Adrenal gland (tissue), 5 donors: Measurements from ENCODE around the gene ASTN2.

Experiments used
- POLR2A ChIP-seq, 2 donors: fragments of 450-650 bp; IDR thresholded peaks; one replicate each; pipeline ENCODE4 v1.6.1; 2017; ENCODE audit warnings: antibody characterized with exemption in 2 of 2, mild to moderate bottlenecking in 2 of 2, moderate library complexity in 1 of 2
- TF ChIP-seq, protein P1 (sequence below), 6 experiments: fragments of 450-650 bp in 4 of 6; fragments of 200-600 bp in 2 of 6; sonication (generic) in 1 of 6; IDR thresholded peaks; 1 replicate in 5 of 6; 2 replicates in 1 of 6; pipeline versions ENCODE4 v1.5.1 to v1.8.0; 2016 to 2021; ENCODE audit warnings: antibody characterized with exemption in 6 of 6, mild to moderate bottlenecking in 2 of 6, moderate library complexity in 1 of 6
- donor health status: DM: no; HTN: no; CAD: no.

DNA sequence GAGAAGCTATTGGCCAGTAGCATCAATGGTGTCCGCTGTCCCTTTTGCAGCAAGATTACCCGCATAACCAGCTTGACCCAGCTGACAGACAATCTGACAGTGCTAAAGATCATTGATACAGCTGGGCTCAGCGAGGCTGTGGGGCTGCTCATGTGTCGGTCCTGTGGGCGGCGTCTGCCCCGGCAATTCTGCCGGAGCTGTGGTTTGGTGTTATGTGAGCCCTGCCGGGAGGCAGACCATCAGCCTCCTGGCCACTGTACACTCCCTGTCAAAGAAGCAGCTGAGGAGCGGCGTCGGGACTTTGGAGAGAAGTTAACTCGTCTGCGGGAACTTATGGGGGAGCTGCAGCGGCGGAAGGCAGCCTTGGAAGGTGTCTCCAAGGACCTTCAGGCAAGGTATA lies 717.0 kb downstream of the ASTN2 start:
- TF ChIP-seq, protein P1, sequence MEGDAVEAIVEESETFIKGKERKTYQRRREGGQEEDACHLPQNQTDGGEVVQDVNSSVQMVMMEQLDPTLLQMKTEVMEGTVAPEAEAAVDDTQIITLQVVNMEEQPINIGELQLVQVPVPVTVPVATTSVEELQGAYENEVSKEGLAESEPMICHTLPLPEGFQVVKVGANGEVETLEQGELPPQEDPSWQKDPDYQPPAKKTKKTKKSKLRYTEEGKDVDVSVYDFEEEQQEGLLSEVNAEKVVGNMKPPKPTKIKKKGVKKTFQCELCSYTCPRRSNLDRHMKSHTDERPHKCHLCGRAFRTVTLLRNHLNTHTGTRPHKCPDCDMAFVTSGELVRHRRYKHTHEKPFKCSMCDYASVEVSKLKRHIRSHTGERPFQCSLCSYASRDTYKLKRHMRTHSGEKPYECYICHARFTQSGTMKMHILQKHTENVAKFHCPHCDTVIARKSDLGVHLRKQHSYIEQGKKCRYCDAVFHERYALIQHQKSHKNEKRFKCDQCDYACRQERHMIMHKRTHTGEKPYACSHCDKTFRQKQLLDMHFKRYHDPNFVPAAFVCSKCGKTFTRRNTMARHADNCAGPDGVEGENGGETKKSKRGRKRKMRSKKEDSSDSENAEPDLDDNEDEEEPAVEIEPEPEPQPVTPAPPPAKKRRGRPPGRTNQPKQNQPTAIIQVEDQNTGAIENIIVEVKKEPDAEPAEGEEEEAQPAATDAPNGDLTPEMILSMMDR (IDR thresholded peaks at IDR 0.05) = no peak
- no peak for TF ChIP-seq POLR2A (IDR thresholded peaks at IDR 0.05)
